ENCODE results near the gene FAM240A.

Gene FAM240A

GRCh38 chr3:46660003-46660402, 47.7 kb downstream of the FAM240A start:
- TF ChIP-seq, protein P1, sequence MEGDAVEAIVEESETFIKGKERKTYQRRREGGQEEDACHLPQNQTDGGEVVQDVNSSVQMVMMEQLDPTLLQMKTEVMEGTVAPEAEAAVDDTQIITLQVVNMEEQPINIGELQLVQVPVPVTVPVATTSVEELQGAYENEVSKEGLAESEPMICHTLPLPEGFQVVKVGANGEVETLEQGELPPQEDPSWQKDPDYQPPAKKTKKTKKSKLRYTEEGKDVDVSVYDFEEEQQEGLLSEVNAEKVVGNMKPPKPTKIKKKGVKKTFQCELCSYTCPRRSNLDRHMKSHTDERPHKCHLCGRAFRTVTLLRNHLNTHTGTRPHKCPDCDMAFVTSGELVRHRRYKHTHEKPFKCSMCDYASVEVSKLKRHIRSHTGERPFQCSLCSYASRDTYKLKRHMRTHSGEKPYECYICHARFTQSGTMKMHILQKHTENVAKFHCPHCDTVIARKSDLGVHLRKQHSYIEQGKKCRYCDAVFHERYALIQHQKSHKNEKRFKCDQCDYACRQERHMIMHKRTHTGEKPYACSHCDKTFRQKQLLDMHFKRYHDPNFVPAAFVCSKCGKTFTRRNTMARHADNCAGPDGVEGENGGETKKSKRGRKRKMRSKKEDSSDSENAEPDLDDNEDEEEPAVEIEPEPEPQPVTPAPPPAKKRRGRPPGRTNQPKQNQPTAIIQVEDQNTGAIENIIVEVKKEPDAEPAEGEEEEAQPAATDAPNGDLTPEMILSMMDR (IDR thresholded peaks at IDR 0.05; ENCODE audit: insufficient read depth, missing control alignments), result no peak
- no peak for FAIRE-seq
- DNase-seq (ENCODE audit: insufficient read length, low spot score), result no peak

DNA sequence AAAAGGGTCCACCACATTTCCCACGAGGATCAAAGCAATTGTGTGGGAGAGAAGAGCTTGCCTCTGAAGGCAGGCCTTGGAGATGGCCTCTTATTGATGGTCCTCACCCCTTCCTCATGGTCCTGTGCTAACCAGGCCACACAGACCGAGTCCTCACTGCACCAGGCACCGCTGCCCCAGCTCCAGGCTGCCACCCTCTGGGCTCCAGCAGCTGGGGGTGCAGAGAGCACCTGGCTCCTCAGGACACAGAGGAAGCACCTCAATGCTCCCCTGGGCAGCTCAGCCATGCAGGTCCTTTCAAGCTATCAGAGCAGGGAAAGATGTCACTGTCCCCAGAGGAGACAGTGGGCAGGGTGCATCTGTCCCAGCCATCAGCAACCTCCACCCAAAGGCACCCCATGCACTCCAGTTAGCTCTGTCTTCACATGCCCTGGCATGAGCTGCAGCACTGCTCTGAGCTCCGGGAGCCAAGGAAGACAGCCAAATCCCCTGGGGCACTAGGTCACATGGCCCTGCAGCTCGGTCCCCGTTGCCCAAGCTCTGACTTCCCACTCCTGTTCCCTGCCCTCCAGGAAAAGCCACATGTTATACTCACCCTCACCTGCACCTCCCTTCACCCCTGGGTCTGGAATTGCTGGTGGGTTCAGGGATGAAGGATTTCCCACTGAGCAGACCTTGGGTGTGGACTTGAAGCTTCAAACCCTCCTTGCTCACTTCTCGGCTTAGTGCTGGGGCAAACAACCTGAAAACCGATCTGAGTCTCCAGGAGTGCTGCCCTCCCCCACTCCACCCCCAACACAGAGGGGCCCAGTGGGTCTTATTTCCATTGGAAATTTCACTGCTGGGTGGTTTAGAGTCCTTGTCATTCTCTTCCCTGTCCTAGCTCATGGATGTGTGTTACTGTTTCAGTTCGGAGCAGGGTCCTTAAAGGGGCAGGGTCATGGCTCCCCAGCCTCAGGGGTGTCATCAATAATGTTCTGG, 48.5 kb downstream of the FAM240A start:
- no peak for FAIRE-seq
- TF ChIP-seq, protein P1 (IDR thresholded peaks at IDR 0.05; ENCODE audit: insufficient read depth, missing control alignments), result no peak

GRCh38 chr3:46661776-46662766, 49.7 kb downstream of the FAM240A start:
- TF ChIP-seq, protein P1 (IDR thresholded peaks at IDR 0.05; ENCODE audit: insufficient read depth, missing control alignments), result no peak
- FAIRE-seq (no peak), DNase-seq (ENCODE audit: insufficient read length, low spot score) (no peak)

More for the DNA sequence above, 48.5 kb downstream of the FAM240A start:
- no peak for DNase-seq (ENCODE audit: insufficient read length, low spot score)

DNA sequence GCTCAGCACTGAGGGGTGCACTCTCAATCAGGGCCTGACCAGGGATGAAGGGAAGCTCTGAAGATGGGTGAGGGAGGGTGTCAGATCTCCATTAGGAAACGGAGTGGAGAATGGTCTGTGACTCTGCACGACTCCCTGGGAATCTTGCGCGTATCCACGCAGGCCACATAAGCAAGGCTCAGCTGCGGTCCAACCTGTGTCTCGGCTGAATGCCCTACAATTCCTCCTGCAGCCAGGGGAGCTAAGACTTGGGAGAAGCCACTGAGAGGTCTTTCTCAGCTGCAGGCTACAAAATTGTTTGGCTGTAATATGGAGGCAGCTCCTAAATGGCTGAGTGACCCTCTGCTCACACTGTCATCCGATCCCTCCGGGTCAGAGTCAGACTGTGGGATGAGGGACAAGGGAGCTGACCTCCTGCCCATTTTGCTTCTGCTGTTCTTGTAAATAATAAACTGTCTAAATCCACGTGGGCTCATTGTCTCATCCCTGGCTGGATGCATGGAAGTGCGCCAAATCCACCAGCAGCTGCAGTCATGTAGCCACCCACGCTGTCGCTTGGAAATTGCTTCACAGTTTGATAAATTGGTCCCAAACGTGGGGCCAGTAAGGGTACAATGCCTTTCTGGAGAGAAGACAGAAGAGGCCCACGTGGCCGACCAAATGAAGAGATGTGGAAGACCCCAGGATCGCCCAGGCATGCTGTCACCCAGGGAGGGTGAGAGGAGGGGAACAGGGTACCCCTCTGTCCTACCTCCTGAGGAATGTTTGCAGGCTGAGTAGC, 50.6 kb downstream of the FAM240A start:
- FAIRE-seq (no peak), DNase-seq (ENCODE audit: insufficient read length, low spot score) (no peak)
- TF ChIP-seq, protein P1 (IDR thresholded peaks at IDR 0.05; ENCODE audit: insufficient read depth, missing control alignments), result no peak

- FAIRE-seq, result no peak
- no peak for DNase-seq (ENCODE audit: insufficient read length, low spot score)
- TF ChIP-seq, protein P1 (IDR thresholded peaks at IDR 0.05; ENCODE audit: insufficient read depth, missing control alignments), result peak; percentile 5
Measured at GRCh38 chr3:46663591-46664135, 51.3 kb downstream of the FAM240A start.

Data from D721Med (cell line).